ENCODE results near the gene MYO18B. TPM values are rescaled to one million over a fixed set of nuclear protein-coding genes. Genes with fewer than 3 reads are reported as not detected.

The MYO18B gene
- total and polyA plus RNA-seq, 2 donors: 0.62 to 4.8 TPM

DNA sequence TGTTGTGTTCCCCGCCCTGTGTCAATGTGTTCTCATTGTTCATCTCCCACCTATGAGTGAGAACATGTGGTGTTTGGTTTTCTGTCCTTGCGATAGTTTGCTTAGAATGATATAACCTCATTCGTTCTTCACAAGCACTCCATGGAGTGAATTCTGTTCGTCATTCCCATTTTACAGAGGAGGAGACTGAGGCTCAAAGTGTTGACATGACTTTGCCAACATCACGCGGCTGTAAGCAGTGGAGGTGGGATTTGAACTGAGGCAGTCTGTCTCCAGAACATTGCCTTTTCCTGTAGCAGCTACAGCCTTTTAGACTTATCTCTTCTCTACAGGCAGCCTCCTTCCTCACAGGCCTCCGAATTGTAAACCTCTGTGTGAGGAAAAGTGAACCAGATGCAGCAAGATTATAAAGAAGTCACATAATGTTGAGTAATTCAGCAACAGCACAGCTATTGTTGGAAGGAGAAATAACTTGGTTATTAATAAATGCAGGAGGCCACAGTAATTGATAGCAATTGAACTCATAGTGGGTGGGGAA is 74.6 kb downstream of the MYO18B start:
- WGBS: 85% methylated on average over 7 of the region's 7 CpGs
- Histone ChIP-seq H3K4me1 (ENCODE audit: insufficient read depth) (no peaks in the 10 kb centered on the region), H3K27ac (ENCODE audit: low read depth) (no peak overlapping the region), H3K36me3 (ENCODE audit: insufficient read depth) (no peaks in the 10 kb centered on the region), H3K4me3 (ENCODE audit: low read depth, low read length) (no peak overlapping the region)
- DNase-seq (ENCODE audit: extremely low spot score): no peak

GRCh38 chr22:25817092-25817943 is 75.3 kb downstream of the MYO18B start:
- Histone ChIP-seq H3K4me3 (ENCODE audit: low read depth, low read length) (no peak overlapping the region), H3K4me1 (ENCODE audit: insufficient read depth) (no peaks in the 10 kb centered on the region), H3K36me3 (ENCODE audit: insufficient read depth) (no peaks in the 10 kb centered on the region), H3K27ac (ENCODE audit: low read depth) (no peak overlapping the region)
- WGBS: 79% methylated on average over 5 of the region's 5 CpGs
- no peak for DNase-seq (ENCODE audit: extremely low spot score)

GRCh38 chr22:25818541-25818940 is 76.6 kb downstream of the MYO18B start:
- no peak overlapping the region for H3K27ac ChIP-seq (ENCODE audit: low read depth)
- 83% methylated on average over 4 of the region's 4 CpGs for WGBS
- no peaks in the 10 kb centered on the region for H3K36me3 ChIP-seq (ENCODE audit: insufficient read depth)
- H3K4me1 ChIP-seq (ENCODE audit: insufficient read depth): no peaks in the 10 kb centered on the region
- H3K4me3 ChIP-seq (ENCODE audit: low read depth, low read length): no peak overlapping the region
- no peak for DNase-seq (ENCODE audit: extremely low spot score)

DNA sequence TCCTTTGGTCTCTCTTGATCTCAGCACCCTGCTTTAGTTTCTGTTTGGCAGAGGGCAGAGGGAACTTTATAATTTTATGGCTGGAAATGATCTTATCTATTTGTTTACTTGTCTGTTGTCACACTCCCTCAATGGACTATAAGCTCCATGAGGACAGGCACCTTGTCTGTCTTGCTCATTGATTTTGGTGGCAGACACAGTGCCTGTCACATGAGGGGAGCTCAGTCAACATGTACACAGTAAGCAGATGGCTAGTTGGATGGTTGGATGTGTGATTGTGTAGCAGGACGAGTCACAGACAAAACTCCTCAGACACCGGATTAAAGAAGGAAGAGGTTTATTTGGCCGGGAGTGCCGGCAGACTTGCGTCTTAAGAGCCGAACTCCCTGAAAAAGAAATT is 80.4 kb downstream of the MYO18B start:
- Histone ChIP-seq H3K36me3 (ENCODE audit: insufficient read depth) (no peaks in the 10 kb centered on the region), H3K4me3 (ENCODE audit: low read depth, low read length) (no peak overlapping the region), H3K4me1 (ENCODE audit: insufficient read depth) (no peaks in the 10 kb centered on the region), H3K27ac (ENCODE audit: low read depth) (no peak overlapping the region)
- no peak for DNase-seq (ENCODE audit: extremely low spot score)
- 89% methylated on average over 6 of the region's 6 CpGs for WGBS

DNA sequence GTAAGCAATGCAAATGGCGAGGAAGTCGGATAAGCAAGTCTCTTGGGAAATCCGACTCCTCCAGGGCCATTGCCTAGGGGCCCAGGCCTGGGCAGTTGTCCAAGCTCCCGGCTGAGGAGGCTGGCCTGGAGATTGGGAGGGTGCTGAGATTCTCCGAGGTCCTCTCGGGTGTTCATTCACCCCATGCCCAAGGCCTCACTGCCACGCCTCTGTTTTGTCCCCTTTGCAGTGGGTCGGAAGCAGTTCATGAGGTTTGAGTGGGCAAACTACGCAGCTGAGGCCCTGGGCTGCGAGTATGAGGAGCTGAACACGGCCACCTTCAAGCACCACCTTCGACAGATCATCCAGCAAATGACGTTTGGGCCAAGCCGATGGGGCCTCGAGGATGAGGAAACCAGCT is 81.3 kb downstream of the MYO18B start:
- Histone ChIP-seq H3K36me3 (ENCODE audit: insufficient read depth) (no peaks in the 10 kb centered on the region), H3K4me3 (ENCODE audit: low read depth, low read length) (no peak overlapping the region), H3K27ac (ENCODE audit: low read depth) (no peak overlapping the region), H3K4me1 (ENCODE audit: insufficient read depth) (no peaks in the 10 kb centered on the region)
- no peak for DNase-seq (ENCODE audit: extremely low spot score)
- WGBS: 83% methylated on average over 15 of the region's 15 CpGs

DNA sequence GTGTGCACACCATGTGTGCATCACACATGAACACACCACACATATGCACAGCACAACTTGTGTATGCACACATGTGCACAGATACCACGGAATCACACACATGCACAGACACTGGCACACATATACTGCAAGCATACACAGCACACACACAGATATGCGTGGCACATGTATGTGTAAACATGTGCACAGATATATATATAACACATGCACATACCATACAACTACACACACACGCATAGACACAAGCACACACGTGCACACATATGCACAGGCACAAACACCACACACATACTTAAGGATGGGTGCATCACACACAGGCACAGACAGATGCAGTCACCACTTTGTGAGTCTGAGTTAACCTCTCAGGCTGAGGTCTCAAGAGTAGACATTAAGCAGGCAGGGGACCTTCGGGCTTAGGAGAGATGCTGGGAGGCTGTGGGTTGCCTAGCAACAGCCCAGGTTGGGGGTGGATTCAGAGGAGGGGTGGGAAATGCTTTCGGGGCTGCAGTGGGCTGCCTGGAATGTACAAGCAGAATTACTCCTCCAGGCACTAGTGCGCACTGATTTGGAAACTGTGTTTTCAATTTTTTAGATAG is 82.9 kb downstream of the MYO18B start:
- Histone ChIP-seq H3K27ac (ENCODE audit: low read depth) (no peak overlapping the region), H3K4me1 (ENCODE audit: insufficient read depth) (no peaks in the 10 kb centered on the region), H3K4me3 (ENCODE audit: low read depth, low read length) (no peak overlapping the region), H3K36me3 (ENCODE audit: insufficient read depth) (no peaks in the 10 kb centered on the region)
- 64% methylated on average over 7 of the region's 7 CpGs for WGBS
- DNase-seq (ENCODE audit: extremely low spot score): no peak

DNA sequence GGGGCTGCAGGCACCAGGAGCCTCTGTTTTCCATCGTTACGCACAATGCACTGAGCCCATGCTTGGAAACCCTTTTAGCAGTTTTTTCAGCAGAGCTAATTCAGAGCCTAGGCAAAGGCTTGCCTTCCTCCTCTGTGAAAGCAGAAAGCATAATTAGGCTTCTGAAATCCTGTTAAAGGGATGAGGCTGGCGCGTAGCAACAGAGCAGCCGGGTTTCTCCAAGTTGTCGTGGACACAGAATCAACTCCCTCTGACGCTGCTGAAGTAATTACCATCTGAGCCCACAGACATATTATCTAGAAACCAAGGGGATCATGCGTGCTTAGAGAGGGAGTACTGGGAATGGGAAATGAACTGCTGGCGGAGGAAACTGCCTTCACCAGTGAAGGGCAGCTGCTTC is 85.4 kb downstream of the MYO18B start:
- no peak overlapping the region for H3K27ac ChIP-seq (ENCODE audit: low read depth)
- WGBS: 78% methylated on average over 9 of the region's 9 CpGs
- H3K4me1 ChIP-seq (ENCODE audit: insufficient read depth): no peaks in the 10 kb centered on the region
- no peak for DNase-seq (ENCODE audit: extremely low spot score)
- no peaks in the 10 kb centered on the region for H3K36me3 ChIP-seq (ENCODE audit: insufficient read depth)
- H3K4me3 ChIP-seq (ENCODE audit: low read depth, low read length): no peak overlapping the region

DNA sequence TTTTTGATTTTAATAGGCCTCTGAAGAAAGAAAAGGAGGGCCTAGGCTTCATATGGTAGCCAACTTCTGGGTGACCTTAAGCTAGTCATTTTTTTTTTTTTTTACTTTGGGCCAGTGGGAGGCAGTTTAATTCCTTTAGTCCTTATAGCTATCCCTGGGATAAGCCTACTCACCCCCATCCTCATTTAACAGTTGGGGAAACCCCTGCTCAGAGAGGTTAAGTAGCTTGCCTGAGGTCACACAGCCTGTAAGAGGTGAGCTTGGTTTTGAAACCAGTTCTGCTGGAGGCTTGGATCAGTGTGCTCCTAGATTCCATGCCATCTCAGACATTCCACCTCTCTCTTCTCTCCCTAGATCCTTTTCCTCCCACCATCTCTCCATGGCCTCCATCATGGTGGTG is 86.4 kb downstream of the MYO18B start:
- H3K36me3 ChIP-seq (ENCODE audit: insufficient read depth): no peaks in the 10 kb centered on the region
- DNase-seq (ENCODE audit: extremely low spot score): no peak

GRCh38 chr22:25829237-25829636 is 87.2 kb downstream of the MYO18B start:
- no peaks in the 10 kb centered on the region for H3K4me1 ChIP-seq (ENCODE audit: insufficient read depth)
- no peak for DNase-seq (ENCODE audit: extremely low spot score)
- 76% methylated on average over 5 of the region's 5 CpGs for WGBS
- H3K36me3 ChIP-seq (ENCODE audit: insufficient read depth): no peaks in the 10 kb centered on the region
- H3K4me3 ChIP-seq (ENCODE audit: low read depth, low read length): no peak overlapping the region
- H3K27ac ChIP-seq (ENCODE audit: low read depth): no peak overlapping the region

More for the DNA sequence above, 86.4 kb downstream of the MYO18B start:
- H3K27ac ChIP-seq (ENCODE audit: low read depth): no peak overlapping the region
- H3K4me1 ChIP-seq (ENCODE audit: insufficient read depth): no peaks in the 10 kb centered on the region
- no peak overlapping the region for H3K4me3 ChIP-seq (ENCODE audit: low read depth, low read length)

DNA sequence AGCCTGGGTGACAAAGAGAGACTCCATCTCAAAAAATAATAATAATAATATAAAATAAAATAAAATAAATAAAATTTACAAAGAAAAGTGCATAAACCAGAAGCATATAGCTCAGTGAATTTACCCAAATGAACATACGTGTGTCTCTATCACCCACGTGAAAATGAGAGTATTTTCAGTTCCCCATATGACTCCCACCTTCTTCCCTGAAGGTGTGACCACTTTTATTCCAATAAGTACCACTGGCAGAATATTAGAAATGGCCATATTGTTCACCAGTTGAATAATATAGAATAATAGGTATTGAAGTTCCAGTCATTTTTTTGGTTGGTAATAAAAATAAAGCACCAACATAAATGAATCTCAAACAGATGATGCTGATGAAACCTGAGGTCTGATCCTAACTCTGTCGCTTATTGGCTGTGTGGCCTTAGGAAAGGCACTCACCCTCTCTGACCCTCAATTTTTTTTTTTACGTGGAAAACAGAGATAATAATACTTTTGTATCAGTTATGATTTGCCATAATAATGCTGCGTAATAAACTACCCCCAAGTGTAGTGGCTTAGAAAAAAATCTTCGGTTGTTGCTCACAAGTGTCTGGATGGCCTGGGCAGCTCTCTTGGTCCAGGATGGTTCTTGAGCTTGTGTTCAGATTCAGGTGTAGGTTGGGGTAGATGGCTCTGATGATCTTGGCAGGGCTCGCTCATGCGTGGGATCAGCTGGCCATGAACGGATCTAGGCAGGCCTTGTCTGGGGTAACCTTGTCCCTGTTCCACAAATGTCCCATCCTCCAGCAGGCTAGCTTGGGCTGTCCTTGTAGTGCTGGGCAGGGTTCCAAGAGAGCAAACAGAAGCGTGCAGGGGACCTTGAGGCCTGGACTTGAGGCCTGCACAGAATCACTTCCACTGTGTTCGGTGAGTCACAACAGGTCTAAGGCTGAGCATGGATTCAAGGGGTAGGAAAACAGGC is 88.1 kb downstream of the MYO18B start:
- 90% methylated on average over 11 of the region's 11 CpGs for WGBS
- no peaks in the 10 kb centered on the region for H3K36me3 ChIP-seq (ENCODE audit: insufficient read depth)
- H3K4me3 ChIP-seq (ENCODE audit: low read depth, low read length): no peak overlapping the region
- no peaks in the 10 kb centered on the region for H3K4me1 ChIP-seq (ENCODE audit: insufficient read depth)
- no peak overlapping the region for H3K27ac ChIP-seq (ENCODE audit: low read depth)
- DNase-seq (ENCODE audit: extremely low spot score): no peak

GRCh38 chr22:25833091-25833490 is 91.1 kb downstream of the MYO18B start:
- WGBS: 79% methylated on average over 5 of the region's 5 CpGs
- H3K27ac ChIP-seq (ENCODE audit: low read depth): no peak overlapping the region
- DNase-seq (ENCODE audit: extremely low spot score): no peak
- no peaks in the 10 kb centered on the region for H3K4me1 ChIP-seq (ENCODE audit: insufficient read depth)
- no peak overlapping the region for H3K4me3 ChIP-seq (ENCODE audit: low read depth, low read length)
- H3K36me3 ChIP-seq (ENCODE audit: insufficient read depth): no peaks in the 10 kb centered on the region

DNA sequence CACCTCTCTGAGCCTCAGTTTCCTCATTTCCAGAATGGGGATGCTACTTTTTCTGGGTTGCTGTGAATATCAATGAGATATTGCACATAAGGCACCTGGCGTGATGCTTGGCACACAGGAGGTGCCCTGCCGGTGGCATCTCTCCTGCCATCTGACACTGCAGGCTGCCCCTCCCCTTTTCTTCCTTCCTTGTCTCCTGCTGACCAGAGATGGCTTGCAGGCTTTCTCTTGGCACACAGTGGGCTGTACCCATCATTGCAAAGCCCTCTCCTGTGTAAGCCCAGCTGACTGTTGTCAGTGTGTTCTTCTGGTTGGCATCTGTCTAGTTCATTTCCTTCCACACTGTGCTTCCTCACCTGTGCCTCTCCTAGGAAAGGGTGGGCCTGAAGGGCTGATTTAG is 91.7 kb downstream of the MYO18B start:
- WGBS: 78% methylated on average over 2 of the region's 2 CpGs
- no peak overlapping the region for H3K27ac ChIP-seq (ENCODE audit: low read depth)
- no peak overlapping the region for H3K4me3 ChIP-seq (ENCODE audit: low read depth, low read length)
- DNase-seq (ENCODE audit: extremely low spot score): no peak
- H3K36me3 ChIP-seq (ENCODE audit: insufficient read depth): no peaks in the 10 kb centered on the region
- H3K4me1 ChIP-seq (ENCODE audit: insufficient read depth): no peaks in the 10 kb centered on the region

GRCh38 chr22:25834490-25834889 is 92.5 kb downstream of the MYO18B start:
- 79% methylated on average over 4 of the region's 4 CpGs for WGBS
- Histone ChIP-seq H3K36me3 (ENCODE audit: insufficient read depth) (no peaks in the 10 kb centered on the region), H3K4me3 (ENCODE audit: low read depth, low read length) (no peak overlapping the region)

More at GRCh38 chr22:25834490-25834889, 92.5 kb downstream of the MYO18B start:
- Histone ChIP-seq H3K4me1 (ENCODE audit: insufficient read depth) (no peaks in the 10 kb centered on the region), H3K27ac (ENCODE audit: low read depth) (no peak overlapping the region)
- no peak for DNase-seq (ENCODE audit: extremely low spot score)

Measured in urinary bladder (tissue), 4 donors.